Fibroblast of the aortic adventitia (primary cell): Measurements from ENCODE around the gene SYF2. TPM values are rescaled to one million over a fixed set of nuclear protein-coding genes. Genes with fewer than 3 reads are reported as not detected.
"Not testable (repeated sequence)": the region's sequence is repeated elsewhere in the genome, so short reads cannot be mapped to it uniquely, and the experiment has no call there.

Source experiments
- DNase-seq: peaks from one replicate; pipeline ENCODE4 v3.0.0-alpha.2; 2010; ENCODE audit warnings: low read depth
- H3K4me3 ChIP-seq: 2 replicates; pipeline ENCODE4 v1.5.1; 2011; ENCODE audit warnings: low read depth, mild to moderate bottlenecking, control low read depth, low read length, moderate library complexity
- CTCF ChIP-seq: IDR thresholded peaks from 2 replicates; pipeline ENCODE4 v1.5.1; 2011; ENCODE audit warnings: mild to moderate bottlenecking, low read length, control low read depth, inconsistent platforms; ENCODE audit not compliant: insufficient read depth
- total RNA-seq: library from RNA; depleted of rRNA; stranded (reverse); fragments of >200 nt; gene quantifications from 2 replicates; pipeline ENCODE4 v1.2.3, GENCODE V29; 2012; ENCODE audit warnings: low replicate concordance

Gene SYF2
- total RNA-seq, 1 donor: 44.7 TPM

- H3K4me3 ChIP-seq: no peak overlapping the region
- no peak for DNase-seq
- no peak for TF ChIP-seq CTCF
These were observed 40.1 kb downstream of the SYF2 start for GRCh38 chr1:25192154-25192553.

- H3K4me3 ChIP-seq: no peak overlapping the region
- no peak for DNase-seq
- no peak for TF ChIP-seq CTCF
These were observed 42.0 kb downstream of the SYF2 start for GRCh38 chr1:25190260-25190659.

- not testable (repeated sequence) for DNase-seq, H3K4me3 ChIP-seq
These were observed 44.4 kb downstream of the SYF2 start for GRCh38 chr1:25187904-25188303.

- DNase-seq: no peak
- no peak for TF ChIP-seq CTCF
- no peak overlapping the region for H3K4me3 ChIP-seq
These were observed 45.2 kb downstream of the SYF2 start for GRCh38 chr1:25187077-25187476.

GRCh38 chr1:25186161-25187007 lies 45.9 kb downstream of the SYF2 start:
- TF ChIP-seq CTCF: no peak
- DNase-seq: no peak
- no peak overlapping the region for H3K4me3 ChIP-seq

- no peak for DNase-seq
- H3K4me3 ChIP-seq: no peak overlapping the region
- TF ChIP-seq CTCF: no peak
These were observed 46.7 kb downstream of the SYF2 start for GRCh38 chr1:25185409-25186160.

- no peak for TF ChIP-seq CTCF
- no peak overlapping the region for H3K4me3 ChIP-seq
- DNase-seq: no peak
These were observed 48.1 kb downstream of the SYF2 start for GRCh38 chr1:25184001-25184762.
